NK-92 treated with Interleukin-12 subunit alpha and Interleukin-12 subunit beta, amount 100 ng/mL, for 24 hours (cell line): ENCODE measurements around the gene SLC25A24.
"Not testable (repeated sequence)": the region's sequence is repeated elsewhere in the genome, so short reads cannot be mapped to it uniquely, and the experiment has no call there.

Source experiments
- DNase-seq: peaks from one replicate; lab custom pipeline; 2025; lab: John Stamatoyannopoulos, UW

SLC25A24 gene

GRCh38 chr1:108194051-108194450 lies 6.1 kb downstream of the SLC25A24 start:
- no peak for DNase-seq

GRCh38 chr1:108193333-108193732 lies 6.8 kb downstream of the SLC25A24 start:
- no peak for DNase-seq

GRCh38 chr1:108192581-108192980 lies 7.6 kb downstream of the SLC25A24 start:
- no peak for DNase-seq

DNA sequence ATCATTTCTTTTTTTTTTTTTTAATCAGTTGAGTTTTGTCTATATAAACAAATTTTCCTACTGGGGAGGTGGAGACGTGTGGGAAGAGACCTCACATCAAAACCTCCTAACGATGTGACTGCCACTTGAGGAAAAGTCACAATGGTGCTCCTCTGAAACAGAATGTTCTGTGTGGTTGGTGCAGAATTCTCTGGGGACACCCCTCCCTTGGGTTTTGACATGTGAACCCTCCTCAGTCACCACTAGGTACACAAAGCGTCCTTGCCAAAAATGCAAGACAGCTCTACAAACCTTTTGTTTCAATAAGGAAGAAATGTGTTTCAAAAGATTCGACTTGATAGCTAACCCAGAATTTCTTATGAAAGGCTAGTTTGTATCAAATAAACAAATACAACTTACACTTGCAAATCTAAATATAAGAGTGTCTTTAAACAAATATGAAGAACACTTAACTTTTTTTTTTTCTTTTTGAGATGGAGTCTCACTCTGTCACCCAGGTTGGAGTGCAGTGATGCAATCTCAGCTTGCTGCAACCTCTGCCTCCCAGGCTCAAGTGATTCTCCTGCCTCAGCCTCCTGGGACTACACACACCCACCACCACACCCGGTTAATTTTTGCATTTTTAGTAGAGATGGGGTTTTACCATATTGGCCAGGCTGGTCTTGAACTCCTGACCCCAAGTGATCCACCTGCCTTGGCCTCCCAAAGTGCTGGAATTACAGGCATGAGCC lies 9.3 kb downstream of the SLC25A24 start:
- DNase-seq: no peak

GRCh38 chr1:108190001-108190634 lies 10.0 kb downstream of the SLC25A24 start:
- no peak for DNase-seq

DNA sequence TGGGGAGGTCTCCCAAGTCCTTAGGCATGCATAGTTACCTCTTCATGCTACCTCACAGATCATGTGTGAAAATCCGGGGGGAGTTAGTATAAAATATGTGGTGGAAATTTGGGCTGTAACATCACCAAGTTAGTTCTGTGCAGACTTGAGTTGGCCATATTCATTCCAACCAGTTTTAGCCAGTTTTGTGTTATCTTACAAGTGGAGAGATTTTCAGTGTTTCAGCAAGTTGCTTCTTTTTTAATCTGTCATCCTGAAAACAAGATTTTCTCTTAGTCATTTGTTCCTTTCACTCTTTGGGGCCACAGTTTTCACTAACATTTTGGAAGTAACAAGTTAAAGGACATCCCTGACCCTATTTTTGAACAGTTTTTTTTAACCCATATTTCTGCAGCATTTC lies 11.3 kb downstream of the SLC25A24 start:
- no peak for DNase-seq

DNA sequence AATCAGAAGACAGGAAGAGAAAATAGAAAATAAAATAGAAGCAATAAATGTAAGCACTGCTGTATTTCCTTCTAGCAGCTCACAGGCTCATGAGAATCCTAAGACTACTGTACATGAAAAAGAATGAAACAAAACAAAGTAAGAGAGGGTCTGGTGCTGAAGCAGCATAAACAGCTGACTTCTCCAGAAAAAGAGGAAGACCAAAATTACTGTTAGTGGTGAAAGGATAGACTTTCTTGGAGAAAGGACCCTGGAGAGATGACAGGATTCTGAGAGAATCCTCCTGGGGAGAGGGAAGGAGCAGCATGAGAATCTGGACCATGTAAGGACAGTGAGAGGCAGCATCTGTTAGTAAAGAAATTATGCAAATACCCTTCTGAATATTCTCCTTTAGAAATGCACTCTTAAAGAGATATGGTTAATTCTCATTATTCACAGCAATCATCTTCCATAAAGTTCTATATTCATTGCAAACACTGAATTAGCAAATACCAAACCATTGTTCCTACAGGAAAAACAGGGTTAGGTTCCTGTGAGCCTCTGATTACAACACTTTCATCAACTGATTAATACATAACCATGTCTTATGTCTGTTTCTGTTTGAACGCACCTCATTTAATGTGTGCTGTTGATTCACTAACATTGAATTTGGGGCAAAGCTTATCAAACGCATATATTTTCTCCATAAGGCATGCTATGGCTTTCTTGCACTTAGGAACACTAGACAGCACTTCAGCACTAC lies 17.0 kb downstream of the SLC25A24 start:
- no peak for DNase-seq

- no peak for DNase-seq
Measured at GRCh38 chr1:108179018-108179417, 21.1 kb downstream of the SLC25A24 start.

- DNase-seq: not testable (repeated sequence)
Measured at GRCh38 chr1:108162409-108162808, 37.7 kb downstream of the SLC25A24 start.

DNA sequence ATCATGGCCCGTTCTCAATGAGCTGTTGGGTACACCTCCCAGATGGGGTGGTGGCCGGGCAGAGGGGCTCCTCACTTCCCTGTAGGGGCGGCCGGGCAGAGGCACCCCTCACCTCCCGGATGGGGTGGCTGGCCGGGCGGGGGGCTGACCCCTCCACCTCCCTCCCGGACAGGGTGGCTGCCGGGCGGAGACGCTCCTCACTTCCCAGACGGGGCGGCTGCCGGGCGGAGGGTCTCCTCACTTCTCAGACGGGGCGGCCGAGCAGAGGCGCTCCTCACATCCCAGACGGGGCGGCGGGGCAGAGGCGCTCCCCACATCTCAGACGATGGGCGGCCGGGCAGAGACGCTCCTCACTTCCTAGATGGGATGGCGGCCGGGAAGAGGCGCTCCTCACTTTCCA lies 40.2 kb downstream of the SLC25A24 start:
- not testable (repeated sequence) for DNase-seq

- no peak for DNase-seq
Measured at GRCh38 chr1:108158893-108159453, 41.2 kb downstream of the SLC25A24 start.

DNA sequence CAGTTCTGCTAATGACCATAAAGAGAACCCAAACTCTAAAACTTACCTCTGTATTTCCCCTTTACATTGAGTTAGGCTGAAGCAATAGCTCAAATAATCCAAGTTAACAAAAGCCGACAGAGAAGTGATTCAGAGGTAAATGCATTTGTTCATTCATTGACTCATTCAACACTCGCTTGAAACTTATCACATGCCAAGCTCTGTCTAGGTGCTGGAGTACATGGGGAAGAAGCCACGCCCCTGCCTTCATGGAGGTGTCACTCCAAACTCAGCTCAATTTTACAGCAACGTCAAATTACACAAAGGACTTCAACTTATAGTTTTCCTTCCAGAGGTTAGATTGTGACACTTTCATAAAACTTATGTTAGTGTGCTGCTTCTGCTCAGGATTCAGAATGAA lies 45.8 kb downstream of the SLC25A24 start:
- no peak for DNase-seq

DNA sequence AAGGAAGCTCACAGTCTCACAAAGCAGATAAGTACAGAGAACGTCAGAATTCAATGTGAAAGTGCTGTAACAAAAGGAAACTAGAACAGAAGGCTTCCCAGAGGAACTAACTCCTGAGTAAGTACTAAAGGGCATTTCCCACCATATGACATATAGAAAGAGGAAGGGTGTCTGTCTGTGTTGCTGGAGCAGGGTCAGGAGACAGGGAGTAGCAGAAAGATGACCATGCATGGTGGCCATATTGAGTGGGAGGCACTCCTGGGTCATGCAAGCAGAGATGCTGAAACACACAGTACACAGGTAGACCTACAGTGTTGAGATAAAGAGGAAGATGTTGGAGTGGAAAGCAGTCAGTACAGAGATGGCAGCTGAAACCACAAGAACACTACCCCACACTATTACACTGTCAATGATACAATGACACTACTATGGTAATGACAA lies 47.3 kb downstream of the SLC25A24 start:
- DNase-seq: no peak

GRCh38 chr1:108151548-108151947 lies 48.6 kb downstream of the SLC25A24 start:
- no peak for DNase-seq

DNA sequence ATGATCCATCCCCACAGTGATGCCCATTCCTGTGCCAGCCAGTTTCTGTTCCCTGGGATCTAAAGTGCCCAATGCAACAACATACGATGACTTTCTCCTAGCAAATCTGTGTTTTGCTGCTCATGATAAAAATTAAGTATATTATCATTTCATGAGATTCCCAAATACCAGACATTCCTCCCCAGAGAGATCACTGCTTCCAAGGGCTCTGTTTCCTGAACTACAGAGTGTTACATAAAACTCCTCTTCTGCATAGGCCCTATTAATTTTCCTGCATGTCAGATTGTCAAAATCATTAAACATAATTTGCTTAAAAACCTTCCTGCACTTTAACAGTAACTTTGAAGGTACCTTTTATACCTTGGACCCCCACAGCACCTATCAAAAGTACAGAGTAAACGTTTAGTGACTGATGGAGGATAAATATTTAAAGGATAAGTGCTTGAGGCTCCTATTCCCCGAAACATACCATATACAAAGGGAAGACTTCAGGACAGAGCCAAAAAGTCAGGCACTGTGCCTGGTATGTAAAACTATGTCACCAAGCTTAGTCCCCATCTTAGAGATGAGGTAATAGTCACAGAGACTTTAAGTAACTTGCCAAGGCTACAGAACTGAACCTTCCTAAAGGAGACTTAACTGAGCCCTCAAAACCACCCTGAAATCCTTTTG lies 50.2 kb downstream of the SLC25A24 start:
- DNase-seq: no peak

- not testable (repeated sequence) for DNase-seq
Measured at GRCh38 chr1:108144569-108144968, 55.6 kb downstream of the SLC25A24 start.

DNA sequence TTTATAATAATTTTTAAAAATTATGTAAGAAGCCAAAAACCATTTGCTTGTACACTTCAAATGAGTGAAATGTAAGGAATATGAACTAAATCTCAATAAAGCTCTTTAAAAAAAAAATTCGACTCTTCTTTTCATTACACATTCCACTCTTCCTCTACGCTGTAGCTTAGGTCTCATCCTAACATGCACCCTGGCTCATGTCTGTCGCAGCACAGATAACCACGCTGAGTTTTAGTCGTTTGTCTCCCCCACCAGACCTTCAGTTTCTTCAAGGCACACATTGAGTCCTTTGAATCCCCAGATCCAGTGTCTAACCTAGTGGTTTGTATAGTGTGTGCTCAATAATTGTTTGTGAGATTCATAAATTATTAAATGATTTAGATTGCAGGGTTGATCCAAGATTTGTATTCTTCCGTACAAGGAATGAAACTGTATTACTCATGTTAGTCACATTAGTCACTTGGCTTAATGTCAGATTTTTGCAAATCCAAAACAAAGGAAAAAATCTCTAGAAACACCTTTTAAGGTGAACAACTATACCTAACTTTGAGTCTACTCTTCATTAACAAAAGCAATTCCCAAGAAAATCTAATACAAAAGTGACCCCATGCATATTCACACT lies 57.3 kb downstream of the SLC25A24 start:
- no peak for DNase-seq

DNA sequence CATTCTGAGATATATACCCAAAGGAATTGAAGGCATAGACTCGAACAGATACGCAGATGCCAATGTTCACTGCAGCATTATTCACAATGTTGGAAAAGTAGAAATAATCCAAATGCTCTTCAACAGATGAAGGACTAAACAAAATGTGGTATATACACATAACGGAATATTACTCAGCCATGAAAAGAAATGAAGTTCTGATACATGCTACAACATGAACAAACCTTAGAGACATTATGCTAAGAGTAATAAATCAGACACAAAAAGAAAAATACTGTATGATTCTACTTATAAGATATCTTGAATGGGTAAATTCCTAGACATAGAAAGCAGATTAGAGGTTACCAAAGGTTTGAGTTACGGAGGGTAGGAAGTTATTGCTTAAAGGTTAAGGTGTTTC lies 57.9 kb downstream of the SLC25A24 start:
- DNase-seq: no peak

GRCh38 chr1:108141621-108142020 lies 58.5 kb downstream of the SLC25A24 start:
- DNase-seq: no peak

DNA sequence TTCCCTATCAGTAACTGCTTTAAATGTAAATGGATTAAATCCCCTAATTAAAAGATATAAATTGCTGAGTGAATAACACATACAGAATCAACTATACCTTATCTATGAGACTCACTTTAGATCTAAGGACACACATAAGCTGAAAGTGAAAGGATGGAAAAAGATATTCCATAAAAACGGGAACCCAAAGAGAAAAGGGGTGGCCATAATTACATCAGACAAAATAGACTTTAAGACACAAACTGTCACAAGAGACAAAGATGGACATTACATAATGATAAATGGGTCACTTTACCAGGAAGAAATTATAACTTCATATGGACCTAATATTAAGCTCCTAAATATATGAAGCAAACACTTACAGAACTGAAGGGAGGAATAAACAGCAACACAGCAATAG lies 59.2 kb downstream of the SLC25A24 start:
- no peak for DNase-seq

DNA sequence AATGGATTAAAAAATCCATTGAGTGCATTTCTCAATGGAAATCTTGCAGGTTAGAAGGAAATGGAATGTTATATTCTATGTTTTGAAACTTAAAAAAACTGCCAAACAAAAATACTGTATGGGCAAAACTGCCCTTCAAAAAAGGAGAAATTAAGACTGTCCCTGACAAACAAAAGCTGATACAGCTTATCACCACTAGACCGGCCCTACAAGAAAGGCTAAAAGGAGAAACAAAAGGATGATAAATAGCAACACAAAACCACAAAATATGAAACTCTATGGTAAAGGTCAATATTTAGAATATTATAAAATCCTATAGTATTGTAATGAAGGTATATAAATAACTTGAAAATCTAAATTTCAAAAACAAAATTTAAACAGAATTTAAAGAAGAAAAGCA lies 60.0 kb downstream of the SLC25A24 start:
- DNase-seq: no peak

DNA sequence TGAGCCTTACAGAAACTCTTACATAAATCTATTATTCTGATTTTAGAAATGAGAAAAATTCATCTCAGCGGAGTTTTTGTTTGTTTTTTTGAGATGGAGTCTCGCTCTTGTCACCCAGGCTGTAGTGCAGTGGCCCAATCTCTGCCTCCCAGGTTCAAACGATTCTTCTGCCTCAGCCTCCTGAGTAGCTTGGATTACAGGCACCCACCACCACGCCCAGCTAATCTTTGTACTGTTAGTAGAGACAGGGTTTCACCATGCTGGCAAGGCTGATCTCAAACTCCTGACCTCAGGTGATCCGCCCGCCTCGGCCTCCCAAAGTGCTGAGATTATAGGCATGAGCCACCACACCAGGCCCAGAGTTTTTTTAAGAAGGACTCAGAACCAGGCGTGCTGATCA lies 60.6 kb downstream of the SLC25A24 start:
- DNase-seq: not testable (repeated sequence)
